Muscle of back (tissue), 11 donors: Measurements from ENCODE around the gene SEMA4D. TPM values are rescaled to one million over a fixed set of nuclear protein-coding genes. Genes with fewer than 3 reads are reported as not detected.

Source experiments
- DNase-seq, 3 donors: peaks; one replicate each; pipeline versions ENCODE4 v3.0.0 to v3.0.0-alpha.2; 2013
- polyA plus RNA-seq, 10 donors: library from polyadenylated mRNA; unstranded; fragments of 120-200 nt; gene quantifications; one replicate each; pipeline ENCODE4 v1.2.1, GENCODE V29; 2013; ENCODE audit not compliant: insufficient read length in 10 of 10

The SEMA4D gene
- polyA plus RNA-seq, 10 donors: 13.7 to 24.7 (median 21.4) TPM

DNA sequence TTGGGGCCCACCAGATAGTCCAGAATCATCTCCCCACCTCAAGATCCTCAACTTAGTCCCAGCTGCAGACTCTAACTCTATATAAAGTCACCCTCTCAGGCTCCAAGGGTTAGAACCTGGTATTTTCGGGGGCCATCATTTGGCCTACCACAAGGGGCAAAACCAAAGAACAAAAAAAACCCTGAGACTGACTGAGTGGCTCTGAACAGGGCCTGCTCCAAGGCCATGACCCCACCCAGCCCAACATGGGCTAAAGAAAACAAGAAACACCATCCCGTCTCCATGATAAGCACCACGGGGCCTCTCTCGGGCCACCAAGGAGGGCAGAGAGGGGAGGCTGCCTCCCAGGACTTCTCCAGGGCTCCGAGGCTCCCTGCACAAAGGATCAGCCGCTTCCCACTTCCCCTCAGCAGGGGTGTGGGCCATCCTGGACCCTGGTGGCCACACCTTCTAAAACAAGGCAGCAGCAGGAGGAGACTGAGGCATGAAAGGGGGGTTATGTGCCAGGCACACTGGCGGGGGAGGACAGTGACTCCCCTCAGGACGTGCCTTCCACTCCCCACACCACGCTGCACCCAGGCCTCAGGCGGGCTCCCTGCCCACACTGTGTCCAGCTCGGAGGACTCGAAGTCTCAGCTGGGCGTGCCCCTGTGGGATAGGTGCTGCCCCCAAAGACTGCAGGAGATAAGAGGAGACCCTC, 51.5 kb downstream of the SEMA4D start:
- no peak for DNase-seq

DNA sequence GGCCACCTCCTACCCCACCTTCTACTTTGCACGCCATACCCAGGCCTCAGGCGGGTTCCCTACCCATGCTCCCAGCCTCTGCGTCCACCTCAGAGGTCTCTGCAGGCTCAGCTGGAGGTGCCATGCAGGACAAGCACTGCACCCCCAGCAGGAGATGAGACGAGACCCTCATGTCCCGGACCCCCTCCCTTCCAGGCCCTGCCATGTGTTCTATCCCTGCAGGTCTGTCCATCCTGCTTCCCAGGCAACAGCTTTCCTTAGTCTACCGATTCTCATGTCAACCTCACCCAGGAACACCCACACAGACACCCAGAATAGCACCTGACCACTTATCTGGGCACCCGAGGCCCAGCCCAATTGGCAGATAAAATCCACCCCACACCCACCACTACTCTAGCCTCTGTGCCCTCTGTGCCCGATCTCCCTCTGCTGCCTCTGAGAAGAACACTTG, 52.1 kb downstream of the SEMA4D start:
- DNase-seq: no peak

DNA sequence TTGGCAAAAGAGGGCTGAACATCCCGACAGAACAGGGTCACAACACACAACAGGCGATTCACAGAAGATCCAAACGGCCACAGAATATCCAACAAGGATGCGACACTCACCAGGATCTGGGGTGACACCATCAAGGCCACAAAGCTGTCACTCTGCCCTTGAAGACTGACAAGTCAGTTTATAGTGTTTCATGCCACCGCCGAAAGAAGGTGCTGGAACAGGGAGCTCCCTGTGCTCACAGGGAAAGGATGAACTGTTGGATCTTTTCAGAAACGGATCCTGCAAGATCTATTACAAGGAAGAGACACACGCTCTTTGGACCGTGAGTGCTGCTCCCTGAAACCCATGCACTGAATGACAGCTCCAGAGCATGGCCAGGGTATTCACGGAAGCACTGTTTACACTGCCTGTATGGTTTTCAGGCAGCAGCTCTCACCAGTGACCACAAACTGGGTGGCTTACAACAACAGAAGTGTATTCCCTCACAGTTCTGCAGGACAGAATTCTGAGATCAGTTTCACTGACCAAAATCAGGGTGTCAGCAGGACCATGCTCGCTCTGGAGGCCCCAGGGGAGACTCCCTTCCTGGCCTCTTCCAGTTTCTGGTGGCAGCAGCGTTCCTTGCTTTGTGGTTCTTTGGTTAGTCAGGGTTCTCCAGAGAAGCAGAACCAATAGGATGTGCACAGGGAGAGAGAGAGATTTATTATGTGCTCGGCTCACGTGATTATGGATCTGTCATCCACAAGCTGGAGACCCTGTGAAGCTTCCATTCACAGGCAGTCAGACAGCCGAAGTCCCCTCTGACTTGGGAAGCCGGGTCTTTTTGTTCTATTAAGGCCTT, 52.8 kb downstream of the SEMA4D start:
- DNase-seq: no peak

DNA sequence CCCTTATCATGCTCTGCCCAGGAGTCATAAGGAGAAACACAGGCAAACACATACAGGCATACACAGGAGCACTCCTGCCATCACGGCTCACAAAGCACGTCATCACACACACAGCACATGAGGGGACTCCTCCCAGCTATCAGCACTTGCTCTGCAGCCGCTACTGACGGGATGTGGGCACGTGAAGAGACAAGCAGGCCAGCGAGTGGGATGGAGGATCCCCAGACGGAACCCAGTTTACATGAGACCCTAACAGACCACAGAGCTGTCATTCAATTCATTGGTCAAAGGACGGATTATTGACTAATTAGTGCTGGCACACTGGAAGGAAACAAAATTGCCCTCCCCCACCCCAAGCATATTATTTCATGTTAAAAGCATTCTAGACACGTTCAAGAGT, 53.6 kb downstream of the SEMA4D start:
- DNase-seq: no peak

DNA sequence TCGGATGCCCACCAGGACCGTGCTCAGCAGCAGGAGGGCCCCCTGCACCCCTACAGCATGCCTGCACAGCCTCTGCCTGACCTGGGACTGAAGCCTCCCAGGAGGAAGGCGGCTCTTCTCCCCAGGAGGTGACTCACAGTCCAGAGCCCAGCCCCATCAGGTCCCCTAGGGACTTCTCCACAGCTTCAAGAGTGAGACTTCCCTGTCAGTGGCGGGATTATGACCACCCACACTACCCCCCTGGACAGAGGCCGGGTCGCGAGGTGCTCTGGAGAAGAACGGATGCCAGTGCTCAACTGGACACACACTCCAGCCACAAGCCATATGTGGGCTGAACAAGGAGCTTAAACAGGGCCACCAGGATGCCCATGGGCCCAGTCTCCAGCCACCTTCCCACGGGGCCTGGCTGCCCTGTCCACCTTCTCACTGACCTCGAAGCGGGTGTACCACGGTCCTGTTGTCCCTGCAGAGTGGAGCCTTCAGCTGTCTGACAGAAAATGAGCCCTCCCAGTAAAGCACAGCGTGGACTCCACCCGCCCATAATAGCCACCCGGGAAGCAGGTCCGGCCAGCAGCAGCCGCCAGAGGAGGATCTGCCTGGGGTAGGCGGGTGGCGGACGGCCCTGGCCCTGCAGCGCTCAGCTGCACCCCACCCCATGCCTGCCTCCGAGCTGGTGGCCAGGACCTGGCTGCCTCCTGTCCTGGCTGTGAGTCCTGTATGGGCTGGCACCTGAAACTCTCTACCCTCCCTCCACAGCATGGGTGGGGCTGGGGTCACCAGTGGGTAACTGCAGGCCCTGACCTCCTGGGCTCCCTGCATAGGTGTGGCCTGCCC, 54.7 kb downstream of the SEMA4D start:
- peak in 1 of 3 donors; percentile 22 for DNase-seq

DNA sequence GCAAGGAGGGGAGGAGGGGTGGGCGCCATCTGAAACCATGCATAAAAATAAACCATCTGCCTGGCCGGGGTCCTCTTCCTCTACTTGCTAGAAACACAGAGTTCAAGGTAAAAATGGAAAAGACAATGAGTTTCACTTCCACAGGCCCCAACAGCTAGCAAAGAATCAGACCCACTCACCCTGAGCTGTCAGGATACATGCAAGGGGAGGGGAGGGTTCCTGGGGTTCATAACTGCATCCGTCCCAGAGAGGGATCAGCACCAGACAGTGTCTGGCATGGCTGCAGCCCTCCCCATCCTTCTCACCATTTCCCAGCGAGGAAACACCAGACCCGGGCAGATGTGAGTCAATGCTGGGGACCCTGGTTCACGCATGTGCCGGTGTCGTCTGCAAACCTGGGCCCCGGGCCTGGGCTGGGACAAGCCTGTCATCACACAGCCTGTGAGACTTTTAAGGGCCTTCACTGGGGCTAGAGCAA, 55.4 kb downstream of the SEMA4D start:
- DNase-seq: no peak

DNA sequence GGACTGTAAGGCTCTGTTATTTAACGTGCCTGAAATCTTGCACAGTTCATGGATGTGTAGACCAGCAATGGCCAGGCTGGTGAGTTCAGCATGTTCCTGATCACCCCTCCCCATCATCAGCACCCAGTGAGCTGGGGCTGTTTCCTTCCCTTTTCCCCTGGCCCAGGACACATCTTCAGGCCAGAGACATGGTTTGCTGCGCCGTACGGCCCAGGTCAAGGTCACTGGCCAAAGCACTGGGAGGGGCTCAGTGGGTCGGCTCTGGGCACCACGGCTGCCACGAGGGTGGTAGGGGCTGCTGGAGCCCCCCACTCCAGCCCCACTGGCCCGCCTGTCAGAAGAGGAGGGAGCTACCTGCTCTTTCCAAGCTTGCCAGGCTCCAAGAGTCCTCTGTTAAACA, 55.9 kb downstream of the SEMA4D start:
- DNase-seq: no peak

DNA sequence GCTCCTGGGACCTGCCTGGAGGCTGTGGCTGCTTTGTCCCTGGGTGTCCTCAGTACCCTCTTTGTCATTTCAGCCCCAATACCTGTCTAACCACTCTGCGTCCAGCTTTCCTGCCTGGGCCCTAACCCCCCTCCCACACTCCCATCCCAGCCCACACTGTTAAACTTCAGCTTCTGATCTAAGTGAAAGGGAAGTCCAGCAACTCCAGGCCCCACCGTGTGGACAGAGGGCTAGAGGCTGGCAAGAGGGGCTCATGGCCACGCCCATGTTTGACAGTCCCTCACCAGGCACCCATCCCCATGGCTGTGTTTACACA, 56.3 kb downstream of the SEMA4D start:
- DNase-seq: no peak

DNA sequence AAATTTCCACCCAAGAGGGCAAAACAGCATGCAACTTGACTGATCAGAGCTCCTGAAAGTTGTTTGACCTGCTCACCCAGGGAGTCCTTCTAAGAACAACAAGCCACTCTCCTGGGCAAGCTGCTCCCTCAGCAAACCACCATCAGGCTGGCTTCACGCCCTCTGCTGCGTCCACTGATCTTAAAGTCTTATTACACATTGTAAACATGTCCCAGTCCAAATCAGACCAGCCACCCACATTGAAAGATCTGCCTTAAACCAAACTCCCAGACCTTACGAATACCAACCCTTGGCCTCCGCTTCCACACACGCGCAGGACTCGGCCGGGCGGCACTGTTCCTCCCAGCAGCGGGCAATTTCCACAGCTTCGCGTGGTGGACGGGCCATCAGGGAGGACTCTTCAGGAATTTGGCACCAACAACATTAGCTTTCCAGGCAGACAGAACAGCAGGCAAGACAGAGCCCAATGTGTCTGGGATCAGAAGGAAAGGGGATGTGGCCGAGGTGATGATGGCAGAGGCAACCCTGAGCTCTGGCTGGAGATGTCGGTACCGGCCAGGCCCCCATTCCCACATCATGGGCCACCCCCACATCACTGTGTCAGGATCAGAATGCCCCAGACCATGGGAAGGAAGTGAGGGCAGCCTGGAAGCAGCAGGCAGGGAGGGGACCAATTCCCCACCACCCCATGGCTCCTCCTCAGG, 56.8 kb downstream of the SEMA4D start:
- no peak for DNase-seq

DNA sequence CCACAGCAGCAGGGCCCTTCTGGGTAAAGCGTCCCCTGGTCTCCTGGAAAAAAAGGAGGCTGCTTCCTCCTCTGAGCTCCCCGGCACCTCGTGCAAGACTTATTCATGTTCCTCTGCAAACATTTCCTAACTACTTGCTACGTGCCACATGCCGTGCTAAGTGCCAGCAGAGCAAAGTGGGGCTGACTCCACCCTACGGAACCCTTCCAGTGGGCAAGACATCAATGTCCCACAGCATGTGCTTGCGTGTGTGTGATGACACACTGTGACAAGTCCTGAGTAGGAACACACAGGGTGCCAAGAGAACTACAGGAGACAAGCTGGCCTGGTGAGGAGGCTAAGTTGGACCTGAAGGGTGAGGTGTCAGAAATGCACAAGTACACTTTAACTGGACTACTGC, 57.4 kb downstream of the SEMA4D start:
- no peak for DNase-seq

DNA sequence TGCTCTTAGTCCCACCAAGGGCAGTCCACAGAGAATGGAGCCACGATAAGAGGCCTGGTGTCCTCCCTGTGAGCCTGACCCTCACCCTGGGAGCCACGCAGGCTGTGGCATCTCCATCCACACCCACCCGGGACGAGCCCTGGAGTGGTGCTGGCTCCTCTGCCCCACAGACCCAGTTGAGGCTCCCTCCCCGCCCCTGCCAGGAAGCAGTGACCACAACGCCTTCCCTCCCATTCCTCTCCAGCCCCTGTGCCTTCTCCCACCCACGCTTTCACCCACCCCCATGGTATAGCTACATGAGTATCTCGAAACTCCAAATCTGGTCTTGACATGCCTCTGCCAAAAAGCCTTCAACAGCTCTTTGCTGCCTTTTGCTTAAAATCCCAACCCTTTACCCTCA, 57.9 kb downstream of the SEMA4D start:
- no peak for DNase-seq

DNA sequence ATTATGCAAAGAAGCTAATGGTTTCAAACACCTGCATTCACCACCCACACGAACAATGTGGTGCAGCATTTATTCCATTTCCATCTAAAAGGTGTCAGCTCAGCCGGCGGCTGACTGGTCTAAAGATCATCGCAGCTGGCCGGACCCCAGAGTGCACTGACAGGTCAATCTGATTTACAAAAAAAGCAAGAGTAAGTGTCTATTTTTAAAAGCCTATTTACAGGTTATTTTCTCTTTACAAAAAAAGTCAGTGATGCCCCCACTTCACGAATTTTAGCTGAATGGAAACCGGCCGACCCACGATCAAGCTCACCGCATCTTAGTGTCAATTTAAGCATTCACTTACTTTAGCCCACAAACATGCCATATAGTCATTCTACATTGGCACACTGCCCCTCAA, 58.3 kb downstream of the SEMA4D start:
- DNase-seq: no peak

DNA sequence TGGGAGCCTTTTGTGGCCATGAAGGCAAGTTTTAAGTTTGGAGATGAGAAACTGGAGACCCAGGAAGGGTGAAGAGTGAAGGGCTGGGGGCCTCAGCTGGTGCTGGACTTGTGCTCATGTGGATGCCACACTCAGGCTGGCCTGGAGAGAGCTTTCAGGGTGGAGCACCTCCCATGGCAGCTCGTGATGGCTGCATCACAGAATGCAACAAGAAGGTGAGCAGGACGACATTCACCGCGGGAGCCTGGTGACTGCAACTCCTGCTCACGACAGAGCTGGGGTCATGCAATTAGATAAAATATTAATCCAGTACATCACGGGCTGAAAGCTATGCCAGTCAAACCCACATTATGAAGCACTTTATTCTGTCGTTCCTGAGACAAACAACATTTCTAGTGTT, 59.7 kb downstream of the SEMA4D start:
- DNase-seq: no peak

DNA sequence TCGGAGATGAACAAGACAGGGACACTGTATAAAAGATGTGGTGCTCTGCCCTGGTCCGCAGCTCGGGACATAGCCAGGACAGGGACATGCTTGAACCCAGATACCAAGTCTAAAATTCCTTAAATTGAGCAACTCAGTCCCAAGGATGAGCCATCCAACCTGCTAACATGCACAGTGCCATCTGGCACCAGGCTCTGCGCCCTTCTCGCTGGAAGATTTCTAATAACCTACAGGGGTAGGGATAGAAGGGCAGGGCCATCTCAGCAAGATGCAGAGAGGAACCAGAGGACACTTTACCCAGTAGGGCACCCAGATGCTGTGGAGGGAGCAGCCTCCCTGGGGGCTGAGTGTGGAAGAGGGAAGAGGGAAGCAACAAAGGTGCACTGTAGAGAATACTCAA, 60.1 kb downstream of the SEMA4D start:
- DNase-seq: no peak

DNA sequence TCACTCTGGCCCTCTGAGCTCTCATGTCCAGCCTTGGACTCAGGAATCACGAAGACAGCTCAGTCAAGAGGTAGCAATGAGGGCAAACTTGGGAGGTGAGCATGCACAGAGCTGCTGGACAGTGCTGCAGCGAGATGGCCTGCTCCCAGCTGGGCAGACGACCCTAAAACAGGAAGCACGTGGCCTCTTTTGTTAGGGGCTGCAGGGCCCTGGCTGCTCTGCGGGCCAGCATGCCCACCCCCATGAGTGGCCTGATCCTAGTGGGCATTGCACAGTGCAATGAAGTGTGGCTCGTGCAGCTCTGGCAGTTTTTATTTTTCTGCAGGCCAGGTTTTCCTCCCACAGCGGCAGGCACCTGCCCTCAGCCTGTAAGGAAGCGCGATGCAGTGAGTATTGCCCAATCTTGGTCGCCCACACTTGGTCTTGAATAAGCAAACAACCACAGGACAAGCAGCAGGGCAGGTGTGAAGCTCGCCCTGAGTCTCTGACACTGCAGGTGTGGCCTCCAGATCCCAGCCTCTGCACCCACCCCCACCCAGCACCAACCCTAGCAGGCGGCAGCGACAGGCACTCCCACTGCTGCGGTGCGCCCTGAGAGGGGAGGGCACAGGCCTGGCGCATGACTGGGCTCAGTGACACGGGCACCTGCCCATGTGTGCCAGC, 60.8 kb downstream of the SEMA4D start:
- no peak for DNase-seq

DNA sequence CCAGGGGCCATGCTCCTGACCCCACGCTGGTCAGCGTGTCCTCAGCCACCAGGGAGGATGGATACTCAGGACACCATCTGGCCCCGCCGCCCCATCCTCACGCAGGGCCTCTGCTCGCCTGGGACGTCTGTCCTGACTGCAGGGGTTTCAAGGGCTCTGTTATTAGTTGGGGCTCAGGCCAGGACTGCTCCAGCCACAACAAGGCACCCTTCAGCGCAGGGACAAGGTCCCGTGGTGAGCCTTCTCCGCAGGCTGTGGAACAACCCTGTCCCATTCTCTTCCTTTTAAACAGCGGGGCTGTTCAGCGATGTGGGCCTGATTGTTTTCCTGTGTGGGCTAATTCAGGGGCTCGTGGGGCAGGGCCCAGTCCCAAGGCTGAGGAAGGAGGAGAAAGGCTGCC, 61.6 kb downstream of the SEMA4D start:
- no peak for DNase-seq

DNA sequence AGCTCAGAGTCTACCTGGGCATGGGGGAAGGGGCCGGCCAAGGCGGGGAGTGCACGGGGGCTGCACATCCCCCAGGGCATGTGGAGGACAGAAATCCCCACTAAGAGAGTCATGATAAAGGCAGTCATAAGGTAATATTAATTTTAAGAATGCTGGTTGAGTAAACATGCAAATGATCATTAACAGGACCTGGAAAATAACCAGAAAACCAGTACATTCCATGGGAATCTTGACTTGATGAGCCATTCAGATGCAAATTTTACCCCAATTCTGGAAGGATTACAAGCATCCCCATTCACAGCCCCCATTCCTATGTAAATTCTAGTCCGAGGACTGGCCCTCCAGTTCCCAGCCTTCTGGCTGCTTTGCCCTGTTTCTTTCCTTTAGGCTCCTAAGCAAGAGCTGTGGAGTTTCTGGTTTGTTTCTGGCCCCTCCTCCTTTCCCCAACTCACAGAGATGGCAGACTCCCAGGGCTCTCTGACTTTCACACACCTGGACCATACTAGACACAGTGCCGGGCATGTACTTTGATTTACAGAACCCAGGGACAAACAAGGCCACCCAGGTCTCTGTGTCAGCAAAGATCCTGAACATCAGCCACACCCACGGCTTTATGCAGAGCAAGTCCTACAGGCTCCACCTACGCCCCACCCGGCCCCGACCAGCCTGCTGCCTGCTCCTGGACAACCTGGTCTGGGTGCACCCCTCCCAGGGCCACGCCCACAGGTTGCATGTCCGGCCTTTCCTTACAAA, 62.7 kb downstream of the SEMA4D start:
- DNase-seq: no peak

DNA sequence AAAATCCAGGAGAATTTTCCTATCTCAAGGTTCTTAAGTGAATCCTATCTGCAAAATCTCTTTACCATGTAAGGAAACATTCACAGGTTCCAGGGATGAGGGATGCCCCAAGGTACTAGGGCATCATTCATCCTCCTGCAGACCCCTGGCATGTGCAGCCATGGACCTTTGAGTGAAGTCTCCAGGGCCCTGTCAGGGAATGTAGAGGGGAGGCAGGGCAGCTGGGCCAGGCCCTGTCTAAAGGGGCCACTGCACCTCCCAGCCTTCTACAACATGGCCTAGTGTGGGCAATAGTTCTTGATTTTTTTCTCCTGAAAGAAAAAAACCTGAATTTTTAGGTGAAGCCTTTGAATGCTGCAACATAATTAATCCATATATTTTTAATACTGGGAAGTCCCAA, 63.3 kb downstream of the SEMA4D start:
- no peak for DNase-seq

DNA sequence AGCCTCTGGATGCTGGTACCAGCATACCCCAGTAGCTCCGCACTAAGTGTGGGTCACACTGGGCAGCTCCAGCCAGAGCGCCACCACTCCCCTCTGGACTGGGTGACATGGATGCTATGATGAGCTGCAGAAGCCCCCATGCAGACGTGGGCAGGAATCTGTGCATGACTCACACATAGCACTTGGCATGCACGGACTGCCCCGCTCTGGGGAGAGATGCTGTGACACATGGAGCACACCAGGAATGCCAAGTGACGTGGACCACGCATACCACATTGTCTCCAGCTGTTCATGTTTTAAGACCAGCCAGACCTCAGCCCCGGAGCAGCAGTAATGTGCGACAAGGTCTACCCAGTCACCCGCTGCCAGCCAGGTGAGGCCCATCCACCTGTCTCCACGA, 64.1 kb downstream of the SEMA4D start:
- DNase-seq: peak in 2 of 3 donors; percentile 53 to 61

DNA sequence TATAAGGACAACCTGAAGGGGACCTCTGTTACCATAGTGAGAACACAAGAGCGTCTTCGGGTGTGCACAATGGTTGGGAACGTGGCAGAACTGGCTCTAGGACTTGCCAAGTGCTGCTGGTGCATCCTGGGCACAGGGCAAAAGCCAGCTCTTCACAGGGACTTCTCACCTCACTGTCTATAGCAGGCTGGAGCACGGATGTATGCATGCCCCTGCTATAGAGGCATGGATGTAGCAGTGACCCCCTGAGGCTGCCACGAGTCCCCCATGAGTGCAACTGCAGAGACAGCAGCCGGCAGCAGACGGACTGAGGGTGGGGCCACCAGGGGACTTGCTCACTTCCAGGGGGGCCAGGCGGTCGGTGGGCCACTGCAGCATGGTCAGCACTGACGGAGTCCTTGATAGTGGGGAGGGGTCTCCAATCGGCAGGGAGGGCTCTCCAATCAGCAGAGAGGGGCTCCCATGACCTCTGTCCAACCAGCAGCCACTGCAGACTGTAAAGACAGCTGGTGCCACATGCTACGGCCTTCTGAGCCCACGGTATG, 64.9 kb downstream of the SEMA4D start:
- no peak for DNase-seq
